Calu3 (cell line): ENCODE measurements around the gene MRC1. TPM values are rescaled to one million over a fixed set of nuclear protein-coding genes. Genes with fewer than 3 reads are reported as not detected.

Experiments used
- BruUV-seq: library from RNA; stranded (reverse); fragments of 400-500 nt; replicated peaks from 2 replicates; lab custom pipeline; 2021; lab: Mats Ljungman, UMichigan
- CTCF ChIA-PET: fragments of 300-600 bp; sonication (Branson Sonifier 250); formaldehyde crosslinking; loops from one replicate; lab custom pipeline; 2022; ENCODE audit warnings: antibody characterized with exemption; lab: Charles Lee
- DNase-seq: peaks from one replicate; pipeline ENCODE4 v3.0.0; 2022
- H3K27ac Mint-ChIP-seq: one replicate; pipeline ENCODE4 v1.8.0; 2022; ENCODE audit warnings: mixed read lengths; ENCODE audit not compliant: unreplicated experiment
- H3K27me3 Mint-ChIP-seq: one replicate; pipeline ENCODE4 v1.8.0; 2022; ENCODE audit warnings: mixed read lengths; ENCODE audit not compliant: unreplicated experiment
- H3K36me3 Mint-ChIP-seq: one replicate; pipeline ENCODE4 v1.8.0; 2022; ENCODE audit warnings: mild to moderate bottlenecking, moderate library complexity, mixed read lengths; ENCODE audit not compliant: insufficient read depth, unreplicated experiment
- H3K4me1 Mint-ChIP-seq: one replicate; pipeline ENCODE4 v1.8.0; 2022; ENCODE audit warnings: mild to moderate bottlenecking, low read depth, mixed read lengths; ENCODE audit not compliant: unreplicated experiment
- H3K4me3 Mint-ChIP-seq: one replicate; pipeline ENCODE4 v1.8.0; 2022; ENCODE audit warnings: mild to moderate bottlenecking, low read depth, moderate library complexity, mixed read lengths; ENCODE audit not compliant: unreplicated experiment
- H3K9me3 Mint-ChIP-seq: one replicate; pipeline ENCODE4 v1.8.0; 2022; ENCODE audit warnings: low read depth, mixed read lengths; ENCODE audit not compliant: unreplicated experiment
- CTCF ChIP-seq: fragments of 200-600 bp; IDR thresholded peaks from one replicate; pipeline ENCODE4 v1.8.0; 2022; ENCODE audit warnings: antibody characterized with exemption; ENCODE audit not compliant: unreplicated experiment
- intact Hi-C: fragments of 100-400 bp; cut with micrococcal nuclease; formaldehyde crosslinking; loops from one replicate; pipeline ENCODE4 v1.10.0; 2022; ENCODE audit not compliant: unreplicated experiment
- total RNA-seq: library from RNA; stranded (reverse); gene quantifications from 2 replicates; pipeline ENCODE4 v1.2.3, GENCODE V29; 2022

MRC1 gene
- total RNA-seq, 1 experiment from 2014 or later: 0.09 TPM

- TF ChIP-seq CTCF: no peak
- Mint-ChIP-seq H3K27ac (no peak overlapping the region), H3K4me1 (no peaks in the 10 kb centered on the region), H3K27me3 (peaks cover 38% of the 10 kb centered on the region), H3K4me3 (no peak overlapping the region), H3K36me3 (no peaks in the 10 kb centered on the region), H3K9me3 (no peaks in the 10 kb centered on the region)
- CTCF ChIA-PET: no interaction called here
- BruUV-seq: no TSS peak
- intact Hi-C loops: no loop called here
- no peak for DNase-seq
Measured at GRCh38 chr10:17819836-17820235, 10.7 kb downstream of the MRC1 start.

- no peaks in the 10 kb centered on the region for H3K36me3 Mint-ChIP-seq
- CTCF ChIA-PET: no interaction called here
Measured at GRCh38 chr10:17820943-17821342, 11.8 kb downstream of the MRC1 start.

GRCh38 chr10:17821893-17822292 lies 12.7 kb downstream of the MRC1 start:
- CTCF ChIA-PET: no interaction called here

More at GRCh38 chr10:17820943-17821342, 11.8 kb downstream of the MRC1 start:
- Mint-ChIP-seq H3K4me1 (no peaks in the 10 kb centered on the region), H3K27me3 (peaks cover 40% of the 10 kb centered on the region), H3K4me3 (no peak overlapping the region), H3K9me3 (no peaks in the 10 kb centered on the region), H3K27ac (no peak overlapping the region)
- intact Hi-C loops: no loop called here
- DNase-seq: no peak
- no TSS peak for BruUV-seq
- no peak for TF ChIP-seq CTCF

GRCh38 chr10:17831341-17831740 lies 22.2 kb downstream of the MRC1 start:
- CTCF ChIA-PET: no interaction called here
- TF ChIP-seq CTCF: no peak
- H3K27me3 Mint-ChIP-seq: peaks cover 12% of the 10 kb centered on the region
- intact Hi-C loops: no loop called here
- no peaks in the 10 kb centered on the region for H3K9me3 Mint-ChIP-seq
- DNase-seq: no peak
- H3K36me3 Mint-ChIP-seq: no peaks in the 10 kb centered on the region
- peaks cover 8% of the 10 kb centered on the region for H3K4me1 Mint-ChIP-seq
- BruUV-seq: no TSS peak
- H3K4me3 Mint-ChIP-seq: no peak overlapping the region
- H3K27ac Mint-ChIP-seq: no peak overlapping the region

More at GRCh38 chr10:17821893-17822292, 12.7 kb downstream of the MRC1 start:
- intact Hi-C loops: no loop called here
- H3K27ac Mint-ChIP-seq: no peak overlapping the region
- BruUV-seq: no TSS peak
- no peaks in the 10 kb centered on the region for H3K36me3 Mint-ChIP-seq
- DNase-seq: no peak
- H3K27me3 Mint-ChIP-seq: peaks cover 40% of the 10 kb centered on the region
- TF ChIP-seq CTCF: no peak
- H3K4me3 Mint-ChIP-seq: no peak overlapping the region
- no peaks in the 10 kb centered on the region for H3K4me1 Mint-ChIP-seq
- H3K9me3 Mint-ChIP-seq: no peaks in the 10 kb centered on the region
